SK-N-DZ (cell line): ENCODE measurements around the gene RGS5. TPM values are rescaled to one million over a fixed set of nuclear protein-coding genes. Genes with fewer than 3 reads are reported as not detected.
A peak's percentile ranks its signal among the peaks of the same experiment; 100 is the strongest.
"Not testable (repeated sequence)": the region's sequence is repeated elsewhere in the genome, so short reads cannot be mapped to it uniquely, and the experiment has no call there.

ENCODE experiments used
- DNase-seq: peaks from one replicate; pipeline ENCODE4 v3.0.0-alpha.2; 2015; ENCODE audit warnings: low spot score
- polyA plus RNA-seq, 2 experiments: library from polyadenylated mRNA; depleted of rRNA; stranded (reverse); fragments of >200 nt; gene quantifications; 2 replicates each; pipeline ENCODE4 v1.2.3, GENCODE V29; 2014

Gene RGS5, protein sequence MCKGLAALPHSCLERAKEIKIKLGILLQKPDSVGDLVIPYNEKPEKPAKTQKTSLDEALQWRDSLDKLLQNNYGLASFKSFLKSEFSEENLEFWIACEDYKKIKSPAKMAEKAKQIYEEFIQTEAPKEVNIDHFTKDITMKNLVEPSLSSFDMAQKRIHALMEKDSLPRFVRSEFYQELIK
- polyA plus RNA-seq (2014; cell fraction: cytosol; rRNA removed), result 208 and 413 TPM in 2 replicates
- polyA plus RNA-seq (2014; cell fraction: nucleus; rRNA removed), result 24.4 and 42.8 TPM in 2 replicates

- DNase-seq, result peak; percentile 51
Measured at GRCh38 chr1:163202833-163203451, at the start of gene RGS5. Gene RGS5 (minus strand): TSS chr1:163202916. CDS start chr1:163202835, 81 bp downstream.

- no peak for DNase-seq
Measured at GRCh38 chr1:163250382-163250974, 47.8 kb upstream of the RGS5 start.

DNA sequence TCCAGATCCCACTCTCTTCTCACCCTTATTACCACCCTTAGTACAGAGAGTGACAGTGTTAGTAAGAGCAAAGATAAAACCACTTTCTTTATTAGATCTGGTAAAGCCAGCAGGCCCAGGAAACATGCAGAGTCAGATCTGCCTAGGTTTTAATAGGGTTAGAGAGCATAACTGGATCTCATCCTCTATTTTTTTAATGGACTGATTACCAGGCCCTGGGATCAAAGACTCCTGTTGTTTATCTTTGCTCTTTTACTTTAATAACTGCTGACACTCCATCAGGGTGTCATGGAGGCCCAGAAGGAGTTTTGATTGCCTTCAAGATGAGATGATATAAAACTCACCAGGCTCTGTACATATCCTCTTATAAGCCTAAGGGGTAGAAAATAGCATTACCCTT, 45.3 kb upstream of the RGS5 start:
- peak; percentile 98 for DNase-seq

- DNase-seq, result not testable (repeated sequence)
Measured at GRCh38 chr1:163244648-163245047, 41.9 kb upstream of the RGS5 start.

DNA sequence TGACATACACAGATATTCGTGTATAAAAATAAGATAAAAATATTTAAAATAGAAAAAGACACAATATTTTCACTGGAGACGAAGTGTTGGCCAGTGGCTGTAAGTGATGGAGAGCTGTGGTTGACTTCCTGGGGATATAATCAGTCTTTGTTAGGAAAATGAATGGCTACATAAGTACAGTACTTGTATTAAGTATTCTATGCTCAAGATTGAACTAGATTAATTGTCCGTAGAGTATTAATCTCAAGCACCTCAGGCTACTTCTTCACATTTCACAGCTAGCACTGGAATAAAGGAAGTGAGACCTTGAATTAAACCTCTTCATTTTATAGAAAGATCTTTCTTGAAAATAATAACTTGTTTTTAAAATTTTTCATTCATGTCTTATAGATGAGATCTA, 39.0 kb upstream of the RGS5 start:
- no peak for DNase-seq

GRCh38 chr1:163240705-163241104, 38.0 kb upstream of the RGS5 start:
- no peak for DNase-seq

DNA sequence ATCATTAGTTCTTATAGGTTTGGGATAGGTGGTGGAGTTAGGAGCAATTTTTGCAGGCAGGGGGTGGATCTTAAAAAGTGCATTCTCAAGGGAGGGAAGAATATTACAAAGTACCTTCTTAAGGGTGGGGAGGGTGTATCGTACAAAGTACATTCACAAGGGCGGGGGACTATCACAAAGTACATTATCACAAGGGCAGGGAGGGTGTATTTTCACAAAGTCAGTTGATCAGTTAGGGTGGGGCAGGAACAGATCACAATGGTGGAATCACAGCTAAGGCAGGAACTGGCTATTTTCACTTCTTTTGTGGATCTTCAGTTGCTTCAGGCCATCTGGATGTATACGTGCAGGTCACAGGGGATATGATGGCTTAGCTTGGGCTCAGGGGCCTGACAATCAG, 30.9 kb upstream of the RGS5 start:
- DNase-seq, result not testable (repeated sequence)

- no peak for DNase-seq
Measured at GRCh38 chr1:163231385-163231784, 28.7 kb upstream of the RGS5 start.

DNA sequence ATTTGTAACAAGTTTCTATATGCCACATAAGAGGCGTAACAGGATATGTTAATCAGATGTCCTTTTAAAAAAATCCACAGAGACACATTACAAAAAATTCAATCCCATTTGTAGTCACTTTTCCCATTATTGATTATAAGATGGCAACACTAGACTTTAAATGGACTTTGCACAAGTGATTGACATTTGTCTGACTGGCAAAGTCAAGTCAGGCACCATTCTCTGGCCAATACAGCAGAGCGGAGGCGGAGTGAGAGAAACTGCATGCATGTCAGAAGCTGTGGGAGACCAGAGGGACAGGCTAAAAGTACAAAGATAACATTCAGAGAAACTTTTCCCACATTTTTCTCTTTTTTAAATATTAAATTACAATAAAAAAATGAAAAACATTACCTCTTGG, 28.1 kb upstream of the RGS5 start:
- no peak for DNase-seq

DNA sequence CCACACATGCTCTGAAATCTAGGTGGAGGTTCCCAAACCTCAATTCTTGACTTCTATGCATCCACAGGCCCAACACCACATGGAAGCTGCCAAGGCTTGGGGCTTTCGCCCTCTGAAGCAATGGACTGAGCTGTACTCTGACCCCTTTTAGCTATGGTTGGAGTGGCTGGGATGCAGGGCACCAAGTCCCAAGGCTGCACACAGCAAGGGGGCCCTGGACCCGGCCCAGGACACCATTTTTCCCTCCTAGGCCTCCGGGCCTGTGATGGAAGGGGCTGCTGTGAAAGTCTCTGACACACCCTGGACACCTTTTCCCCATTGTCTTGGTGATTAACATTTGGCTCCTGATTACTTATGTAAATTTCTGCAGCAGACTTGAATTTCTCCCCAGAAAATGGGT, 25.6 kb upstream of the RGS5 start:
- DNase-seq, result not testable (repeated sequence)

GRCh38 chr1:163227126-163227525, 24.4 kb upstream of the RGS5 start:
- DNase-seq, result no peak

- no peak for DNase-seq
Measured at GRCh38 chr1:163213626-163214025, 10.9 kb upstream of the RGS5 start.

DNA sequence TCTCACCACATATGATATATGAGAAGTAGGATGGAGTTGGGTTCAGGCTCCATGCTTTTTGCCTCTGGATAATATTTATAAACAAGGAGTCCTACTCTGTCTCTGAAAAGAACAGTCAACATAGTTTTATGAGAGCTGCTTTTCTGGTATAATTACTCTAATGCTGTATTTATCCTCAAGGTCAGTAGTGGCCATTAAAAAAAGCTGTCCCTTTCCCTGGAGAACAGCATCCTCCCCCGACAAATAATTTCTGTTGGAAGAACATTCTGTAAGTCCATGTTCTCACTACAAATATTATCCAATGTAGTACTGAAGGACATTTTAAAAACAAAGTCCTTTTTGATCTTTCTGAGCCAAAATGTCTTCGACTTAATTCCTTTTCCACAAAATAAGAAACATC, 9.0 kb upstream of the RGS5 start:
- DNase-seq, result no peak

GRCh38 chr1:163205513-163205912, 2.8 kb upstream of the RGS5 start:
- no peak for DNase-seq

DNA sequence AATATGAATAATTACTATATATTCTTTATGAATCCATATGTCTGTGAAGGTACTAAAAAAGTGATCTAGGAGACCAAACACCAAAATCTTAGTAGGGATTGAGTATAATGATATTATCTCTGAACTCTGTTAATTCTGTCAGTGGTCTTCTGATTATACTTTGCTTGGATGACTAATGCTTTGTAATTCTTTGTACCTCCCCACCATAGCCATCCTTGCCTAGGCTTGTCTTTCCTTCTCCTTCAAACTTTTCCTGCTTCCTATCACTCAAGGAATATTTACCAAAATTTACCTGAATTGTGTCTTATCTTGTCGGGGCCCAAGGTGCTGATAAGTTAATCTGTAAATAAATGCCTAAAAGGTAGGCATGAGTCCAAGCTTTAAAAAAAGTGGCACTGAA, 845 bp upstream of the RGS5 start:
- DNase-seq, result no peak

GRCh38 chr1:163201906-163202305, 810 bp downstream of the RGS5 start:
- DNase-seq, result no peak

GRCh38 chr1:163197022-163197421, 5.7 kb downstream of the RGS5 start:
- no peak for DNase-seq

- no peak for DNase-seq
Measured at GRCh38 chr1:163196449-163196787, 6.3 kb downstream of the RGS5 start.

- peak; percentile 58 for DNase-seq
Measured at GRCh38 chr1:163195728-163196448, 6.8 kb downstream of the RGS5 start.

DNA sequence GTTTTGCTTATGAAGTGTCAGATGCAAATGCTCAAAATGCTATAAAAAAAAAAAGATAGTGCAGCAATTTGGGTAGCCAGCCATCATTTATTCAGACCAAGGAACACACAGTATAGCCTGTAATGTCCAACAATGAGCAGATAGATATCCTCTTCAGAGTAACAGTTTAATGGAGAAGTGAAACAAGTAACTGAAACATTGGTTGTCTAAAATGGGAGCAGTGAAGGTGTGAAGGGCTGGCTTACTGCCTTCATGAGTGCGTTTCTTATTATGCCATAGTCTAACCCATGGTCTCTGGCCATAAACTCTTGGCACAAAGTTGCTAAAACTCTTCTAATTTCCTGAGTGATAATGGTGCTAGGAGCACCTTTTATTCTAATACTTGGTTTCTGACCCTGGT, 11.4 kb downstream of the RGS5 start:
- no peak for DNase-seq

- peak; percentile 69 for DNase-seq
Measured at GRCh38 chr1:163188947-163189346, 13.8 kb downstream of the RGS5 start.

DNA sequence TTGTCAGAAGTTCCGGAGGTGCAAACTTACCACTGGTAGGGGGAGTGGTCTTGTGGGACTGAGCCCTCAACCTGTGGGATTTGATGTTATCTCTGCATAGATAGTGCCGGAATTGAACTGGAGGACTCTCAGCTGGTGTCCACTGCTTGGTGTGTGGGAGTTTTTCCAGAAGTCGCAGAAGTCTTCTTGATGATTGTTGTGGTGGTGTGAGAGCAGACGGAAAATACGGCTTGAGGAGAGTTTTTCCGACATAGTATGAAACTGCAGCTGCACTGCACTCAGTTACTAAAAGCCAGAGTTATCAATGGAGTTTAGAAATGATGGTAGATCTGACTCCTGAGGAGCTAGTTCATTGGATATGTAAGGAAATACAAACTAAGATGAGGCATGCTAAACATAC, 14.9 kb downstream of the RGS5 start:
- DNase-seq, result no peak

- peak; percentile 26 for DNase-seq
Measured at GRCh38 chr1:163186862-163187261, 15.9 kb downstream of the RGS5 start.
